Dermis blood vessel endothelial cell (primary cell): Measurements from ENCODE around the gene FLVCR2. TPM values are rescaled to one million over a fixed set of nuclear protein-coding genes. Genes with fewer than 3 reads are reported as not detected.

ENCODE experiments used
- DNase-seq: peaks from one replicate; pipeline ENCODE4 v3.0.0; 2010
- total RNA-seq: library from RNA; depleted of rRNA; stranded (reverse); fragments of >200 nt; gene quantifications from 2 replicates; pipeline ENCODE4 v1.2.3, GENCODE V29; 2014

Gene FLVCR2
- total RNA-seq, 1 donor from 2014 or later = 10.6 TPM

- no peak for DNase-seq
Observed at GRCh38 chr14:75554482-75554881, 23.9 kb upstream of the FLVCR2 start.

GRCh38 chr14:75558440-75558839 lies 20.0 kb upstream of the FLVCR2 start:
- DNase-seq = no peak

- no peak for DNase-seq
Observed at GRCh38 chr14:75559045-75559444, 19.4 kb upstream of the FLVCR2 start.

GRCh38 chr14:75559451-75560222 lies 18.8 kb upstream of the FLVCR2 start:
- DNase-seq = no peak

- peak; percentile 84 for DNase-seq
Observed at GRCh38 chr14:75561013-75561432, 17.4 kb upstream of the FLVCR2 start.

- DNase-seq = no peak
Observed at GRCh38 chr14:75562089-75562488, 16.3 kb upstream of the FLVCR2 start.

GRCh38 chr14:75562489-75562888 lies 15.9 kb upstream of the FLVCR2 start:
- DNase-seq = no peak

- DNase-seq = no peak
Observed at GRCh38 chr14:75563931-75564330, 14.5 kb upstream of the FLVCR2 start.

GRCh38 chr14:75565056-75565455 lies 13.4 kb upstream of the FLVCR2 start:
- no peak for DNase-seq

GRCh38 chr14:75566321-75566720 lies 12.1 kb upstream of the FLVCR2 start:
- no peak for DNase-seq

- DNase-seq = no peak
Observed at GRCh38 chr14:75566752-75567151, 11.7 kb upstream of the FLVCR2 start.

- no peak for DNase-seq
Observed at GRCh38 chr14:75568140-75568539, 10.3 kb upstream of the FLVCR2 start.

GRCh38 chr14:75568791-75569190 lies 9.6 kb upstream of the FLVCR2 start:
- DNase-seq = no peak

GRCh38 chr14:75570797-75571196 lies 7.6 kb upstream of the FLVCR2 start:
- no peak for DNase-seq

GRCh38 chr14:75572104-75572503 lies 6.3 kb upstream of the FLVCR2 start:
- no peak for DNase-seq

GRCh38 chr14:75577090-75577489 lies 1.3 kb upstream of the FLVCR2 start:
- no peak for DNase-seq

- DNase-seq = peak; percentile 93
Observed at GRCh38 chr14:75577729-75578101, 705 bp upstream of the FLVCR2 start.

- peak; percentile 64 for DNase-seq
Observed at GRCh38 chr14:75578786-75579337, 442 bp downstream of the FLVCR2 start.

- DNase-seq = peak; percentile 45
Observed at GRCh38 chr14:75579338-75579864, 981 bp downstream of the FLVCR2 start.

GRCh38 chr14:75579882-75580281 lies 1.5 kb downstream of the FLVCR2 start:
- no peak for DNase-seq

- no peak for DNase-seq
Observed at GRCh38 chr14:75587388-75587787, 9.0 kb downstream of the FLVCR2 start.

- DNase-seq = no peak
Observed at GRCh38 chr14:75589931-75590330, 11.5 kb downstream of the FLVCR2 start.

GRCh38 chr14:75591331-75591946 lies 13.0 kb downstream of the FLVCR2 start:
- DNase-seq = no peak
